SH-SY5Y (cell line): Measurements from ENCODE around the gene RETN.

Experiments
- GATA2 ChIP-seq: IDR thresholded peaks from 2 replicates; pipeline ENCODE4 v1.6.1; 2011; ENCODE audit warnings: mild to moderate bottlenecking, low read depth, low read length
- GATA3 ChIP-seq: IDR thresholded peaks from 2 replicates; pipeline ENCODE4 v1.6.1; 2011; ENCODE audit warnings: low read depth, mild to moderate bottlenecking, low read length, moderate library complexity

DNA sequence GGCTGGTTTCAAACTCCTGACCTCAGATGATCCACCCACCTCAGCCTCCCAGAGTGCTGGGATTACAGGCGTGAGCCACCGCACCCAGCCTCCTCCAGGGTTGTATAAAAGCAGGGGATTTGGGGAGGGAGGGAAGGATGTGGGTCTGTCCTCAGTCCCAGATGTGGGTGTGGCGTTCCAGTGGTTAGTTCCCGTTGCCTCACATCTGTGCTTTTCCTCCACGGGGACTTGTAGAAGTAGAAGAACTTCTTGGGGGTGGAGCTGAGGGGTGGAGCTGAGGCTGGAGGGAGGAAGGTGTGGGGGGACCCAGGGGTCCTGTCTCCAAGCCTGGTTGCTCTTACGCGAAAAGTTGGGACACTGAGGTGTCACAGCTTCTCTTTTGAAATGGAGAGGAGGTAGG lies 7.5 kb downstream of the RETN start:
- TF ChIP-seq GATA2 (no peak), GATA3 (no peak)
